Colonic mucosa (tissue), 4 donors: Measurements from ENCODE around the gene ELF2. TPM values are rescaled to one million over a fixed set of nuclear protein-coding genes. Genes with fewer than 3 reads are reported as not detected.

Source experiments
- DNase-seq: peaks from one replicate; pipeline ENCODE4 v3.0.0-alpha.2; 2020
- H3K27ac ChIP-seq: fragments of 200-600 bp; one replicate; pipeline ENCODE4 v1.8.0; 2021
- H3K27me3 ChIP-seq: fragments of 200-600 bp; one replicate; pipeline ENCODE4 v1.8.0; 2021
- H3K36me3 ChIP-seq: fragments of 200-600 bp; one replicate; pipeline ENCODE4 v1.8.0; 2021
- H3K4me1 ChIP-seq: fragments of 200-600 bp; one replicate; pipeline ENCODE4 v1.8.0; 2021; ENCODE audit warnings: mild to moderate bottlenecking
- H3K4me3 ChIP-seq: fragments of 200-600 bp; one replicate; pipeline ENCODE4 v1.8.0; 2021
- H3K9ac ChIP-seq, 2 donors: one replicate each; pipeline ENCODE4 v1.7.0; 2013; ENCODE audit warnings: control low read depth in 2 of 2, low read depth in 2 of 2, low read length in 2 of 2
- H3K9me3 ChIP-seq: fragments of 200-600 bp; one replicate; pipeline ENCODE4 v1.8.0; 2021
- intact Hi-C: fragments of 100-400 bp; cut with DNase I; formaldehyde crosslinking; loops from one replicate; pipeline ENCODE4 v1.14.1; 2022
- total RNA-seq, 2 donors: library from RNA; stranded (reverse); fragmentation: NEBNext Ultra II Directional in 1 of 2; extraction: Animal tissue kit (Norgen Biotek cat#: 25700) in 1 of 2; gene quantifications; one replicate each; pipeline ENCODE4 v1.2.1, GENCODE V29; 2021
- TF ChIP-seq, protein P1 (sequence below): fragments of 200-600 bp; IDR thresholded peaks from one replicate; pipeline ENCODE4 v1.8.0; 2022; ENCODE audit warnings: antibody characterized with exemption, mild to moderate bottlenecking
- donor health status: healthy.
- donor health status: DM: no; HTN: no; CAD: no.
- donor health status: DM: no; HTN: no; CAD: no.

Gene ELF2
- total RNA-seq = 10 to 100 TPM; 30.0 to 40.0 TPM

DNA sequence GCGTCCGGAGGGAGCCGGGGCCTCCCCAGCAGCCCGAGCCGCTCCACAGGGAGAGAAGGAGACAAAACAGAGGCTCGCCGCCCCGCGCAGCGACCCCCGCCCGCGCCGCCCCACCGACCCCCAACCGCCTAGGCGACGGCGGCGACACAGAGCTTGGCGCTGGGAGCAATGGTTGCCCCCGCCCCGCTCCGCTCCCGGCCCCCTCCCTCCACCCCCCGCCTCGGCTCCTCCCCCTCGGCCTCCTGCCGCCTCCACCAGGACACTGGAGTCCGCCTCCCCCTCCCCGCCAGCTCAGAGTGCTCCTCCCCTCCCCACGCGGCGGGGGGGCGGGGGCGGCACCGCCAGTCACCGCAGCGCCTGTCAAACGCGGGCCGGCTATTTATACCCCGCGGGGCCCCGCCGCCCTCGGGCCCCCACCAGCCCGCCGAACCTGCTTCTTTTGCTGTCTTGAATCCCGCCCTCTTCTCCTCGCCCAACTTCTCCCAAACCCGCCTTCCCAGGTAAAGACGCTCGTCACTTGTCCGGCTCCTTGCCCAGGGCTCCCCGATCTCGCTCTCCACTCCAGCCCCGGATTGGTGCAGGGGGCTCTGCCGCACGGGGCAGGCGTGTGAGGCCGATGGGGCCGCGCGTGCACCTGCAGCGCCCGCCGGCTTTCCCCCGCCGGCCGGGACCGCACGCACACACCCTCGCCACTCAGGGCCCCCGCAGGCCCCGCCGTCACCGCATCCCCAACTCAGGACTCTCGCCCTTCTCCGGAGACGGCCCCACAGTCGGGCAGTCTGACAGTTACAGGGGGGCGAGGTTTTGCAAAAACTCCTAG is at the start of gene ELF2:
TSS of gene ELF2 (minus strand) at position 170 of the 820 bp plus-strand sequence. CDS start 39,517 bp downstream, outside the sequence.
- peak; percentile 94 for DNase-seq
- Histone ChIP-seq H3K9ac (peak within 1 kb of the TSS; percentile 95 to 98), H3K36me3 (no peaks in the 10 kb centered on the region), H3K27ac (peak within 1 kb of the TSS; percentile 99), H3K27me3 (no peaks in the 10 kb centered on the region), H3K9me3 (no peaks in the 10 kb centered on the region), H3K4me1 (no peaks in the 10 kb centered on the region), H3K4me3 (peak within 1 kb of the TSS; percentile 75)
- intact Hi-C loops = loop anchor here (5.0 kb wide), 1 partner anchor 95 kb away; no protein-coding TSS in a partner anchor
- TF ChIP-seq, protein P1, sequence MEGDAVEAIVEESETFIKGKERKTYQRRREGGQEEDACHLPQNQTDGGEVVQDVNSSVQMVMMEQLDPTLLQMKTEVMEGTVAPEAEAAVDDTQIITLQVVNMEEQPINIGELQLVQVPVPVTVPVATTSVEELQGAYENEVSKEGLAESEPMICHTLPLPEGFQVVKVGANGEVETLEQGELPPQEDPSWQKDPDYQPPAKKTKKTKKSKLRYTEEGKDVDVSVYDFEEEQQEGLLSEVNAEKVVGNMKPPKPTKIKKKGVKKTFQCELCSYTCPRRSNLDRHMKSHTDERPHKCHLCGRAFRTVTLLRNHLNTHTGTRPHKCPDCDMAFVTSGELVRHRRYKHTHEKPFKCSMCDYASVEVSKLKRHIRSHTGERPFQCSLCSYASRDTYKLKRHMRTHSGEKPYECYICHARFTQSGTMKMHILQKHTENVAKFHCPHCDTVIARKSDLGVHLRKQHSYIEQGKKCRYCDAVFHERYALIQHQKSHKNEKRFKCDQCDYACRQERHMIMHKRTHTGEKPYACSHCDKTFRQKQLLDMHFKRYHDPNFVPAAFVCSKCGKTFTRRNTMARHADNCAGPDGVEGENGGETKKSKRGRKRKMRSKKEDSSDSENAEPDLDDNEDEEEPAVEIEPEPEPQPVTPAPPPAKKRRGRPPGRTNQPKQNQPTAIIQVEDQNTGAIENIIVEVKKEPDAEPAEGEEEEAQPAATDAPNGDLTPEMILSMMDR = no peak

DNA sequence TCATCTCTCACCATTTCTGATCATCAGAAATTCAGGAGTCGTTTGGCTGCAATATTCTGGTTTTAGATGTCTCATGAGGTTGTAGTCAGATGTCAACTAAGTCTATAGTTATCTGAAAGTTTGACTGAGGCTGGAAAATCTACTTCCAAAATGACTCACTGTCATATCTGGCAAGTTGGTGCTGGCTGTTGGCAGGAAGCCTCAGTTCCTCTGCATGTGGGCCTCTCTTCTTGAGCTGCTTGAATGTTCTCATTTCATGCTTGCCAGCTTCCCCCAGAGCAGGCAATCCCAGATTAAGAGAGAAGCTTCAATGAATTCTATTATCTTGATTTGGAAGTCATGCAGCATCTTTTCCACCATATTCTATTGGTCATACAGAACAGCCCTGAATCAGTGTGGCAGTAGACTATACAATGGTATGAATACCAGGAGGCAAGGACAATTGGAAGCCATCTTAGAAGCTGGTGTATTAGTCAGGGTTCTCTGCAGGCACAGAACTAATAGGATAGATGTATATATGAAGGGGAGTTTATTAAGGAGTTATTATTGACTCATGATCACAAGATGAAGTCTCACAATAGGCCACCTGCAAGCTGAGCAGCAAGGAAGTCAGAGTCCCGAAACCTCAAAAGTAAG is 46.8 kb upstream of the ELF2 start:
- no peaks in the 10 kb centered on the region for H3K9me3 ChIP-seq
- DNase-seq = no peak
- no peaks in the 10 kb centered on the region for H3K27me3 ChIP-seq
- H3K4me1 ChIP-seq = no peaks in the 10 kb centered on the region
- H3K4me3 ChIP-seq = no peak overlapping the region
- no peaks in the 10 kb centered on the region for H3K36me3 ChIP-seq
- TF ChIP-seq, protein P1 = no peak
- H3K27ac ChIP-seq = no peak overlapping the region
- no peak overlapping the region for H3K9ac ChIP-seq
- intact Hi-C loops = no loop called here

DNA sequence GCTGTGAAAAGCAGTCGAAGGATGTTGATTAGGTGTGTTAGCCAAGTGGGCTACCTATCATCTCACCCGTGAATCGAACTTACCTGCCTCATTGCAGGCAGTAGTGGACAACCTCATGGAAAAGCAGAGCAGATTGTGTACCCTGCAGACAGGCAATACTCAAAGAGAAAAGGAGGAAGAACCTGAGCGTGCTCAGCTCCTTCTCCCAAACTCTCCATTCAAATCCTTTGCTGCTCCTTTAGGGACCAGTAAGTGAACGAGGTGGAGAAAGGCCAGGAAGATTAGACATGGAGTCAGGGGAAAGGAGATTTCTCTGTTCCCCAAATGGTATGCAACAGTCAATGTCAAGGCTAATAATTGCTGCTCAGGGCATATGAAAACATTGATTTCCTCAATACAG is 45.2 kb upstream of the ELF2 start:
- Histone ChIP-seq H3K27me3 (no peaks in the 10 kb centered on the region), H3K27ac (no peak overlapping the region), H3K36me3 (no peaks in the 10 kb centered on the region), H3K4me1 (no peaks in the 10 kb centered on the region), H3K9ac (no peak overlapping the region), H3K9me3 (no peaks in the 10 kb centered on the region), H3K4me3 (no peak overlapping the region)
- intact Hi-C loops = no loop called here
- TF ChIP-seq, protein P1 = no peak
- DNase-seq = no peak

DNA sequence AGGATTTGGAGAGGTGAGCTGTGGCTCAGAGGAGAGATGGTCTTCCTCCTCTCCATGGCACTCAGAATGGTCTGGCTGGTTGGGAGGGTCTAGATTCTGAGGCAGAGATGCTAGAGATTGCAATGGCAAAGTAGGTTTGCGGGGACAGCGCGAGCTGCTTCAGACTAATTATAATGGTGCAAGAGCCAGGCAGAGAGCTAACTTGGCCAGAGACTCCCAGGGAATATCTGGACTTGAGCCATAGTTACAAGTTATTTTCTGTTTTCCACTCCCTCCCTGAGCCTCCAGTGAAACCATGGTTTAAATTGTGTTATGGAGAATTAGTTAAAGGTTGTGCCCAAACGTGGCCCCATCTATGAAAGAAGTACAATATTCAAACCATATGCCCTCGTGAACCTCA is 44.7 kb upstream of the ELF2 start:
- H3K4me3 ChIP-seq = no peak overlapping the region
- intact Hi-C loops = no loop called here
- H3K36me3 ChIP-seq = no peaks in the 10 kb centered on the region
- TF ChIP-seq, protein P1 = no peak
- H3K9me3 ChIP-seq = no peaks in the 10 kb centered on the region
- H3K4me1 ChIP-seq = no peaks in the 10 kb centered on the region
- no peak overlapping the region for H3K27ac ChIP-seq
- no peak for DNase-seq
- no peaks in the 10 kb centered on the region for H3K27me3 ChIP-seq
- no peak overlapping the region for H3K9ac ChIP-seq

DNA sequence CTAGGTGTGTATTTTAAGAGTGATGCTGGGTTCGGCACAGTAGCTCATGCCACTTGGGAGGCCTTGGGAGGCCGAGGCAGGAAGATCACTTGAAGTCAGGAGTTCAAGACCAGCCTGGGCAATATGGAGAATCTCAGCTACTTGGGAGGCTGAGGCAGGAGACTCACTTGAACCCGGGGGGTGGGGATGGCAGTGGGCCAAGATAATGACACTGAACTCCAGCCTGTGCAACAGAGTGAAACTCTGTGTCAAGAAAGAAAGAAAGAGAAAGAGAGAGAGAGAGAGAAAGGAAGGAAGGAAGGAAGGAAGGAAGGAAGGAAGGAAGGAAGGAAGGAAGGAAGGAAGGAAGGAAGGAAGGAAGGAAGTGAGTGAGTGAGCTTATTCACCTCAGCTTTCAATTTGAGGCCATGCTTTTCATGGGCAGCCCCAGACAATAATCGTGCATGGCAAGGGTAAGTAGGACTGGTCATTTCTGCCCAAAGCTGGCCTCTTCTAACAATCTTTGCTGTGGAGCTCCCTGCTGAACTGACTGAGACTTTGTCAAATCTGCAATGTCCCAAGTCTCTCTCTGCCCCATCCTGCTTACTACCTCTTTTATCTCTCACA is 42.5 kb upstream of the ELF2 start:
- Histone ChIP-seq H3K9me3 (no peaks in the 10 kb centered on the region), H3K4me1 (no peaks in the 10 kb centered on the region), H3K36me3 (no peaks in the 10 kb centered on the region), H3K9ac (no peak overlapping the region), H3K27me3 (no peaks in the 10 kb centered on the region), H3K27ac (no peak overlapping the region), H3K4me3 (no peak overlapping the region)
- intact Hi-C loops = no loop called here
- DNase-seq = no peak
- TF ChIP-seq, protein P1 = no peak
